H1 (cell line): Measurements from ENCODE around the gene DLX2. TPM values are rescaled to one million over a fixed set of nuclear protein-coding genes. Genes with fewer than 3 reads are reported as not detected.

Experiments used
- CTCF ChIA-PET: fragments of 300-600 bp; sonication (Branson Sonifier 250); formaldehyde crosslinking; loops from one replicate; lab custom pipeline; 2021; ENCODE audit not compliant: partially characterized antibody; lab: Charles Lee
- POLR2A ChIA-PET: fragments of 300-600 bp; sonication (Branson Sonifier 250); formaldehyde crosslinking; loops from one replicate; lab custom pipeline; 2021; ENCODE audit warnings: inconsistent platforms; ENCODE audit not compliant: partially characterized antibody; lab: Charles Lee
- DNase-seq, 2 experiments: peaks; one replicate each; pipeline versions ENCODE4 v3.0.0 to v3.0.0-alpha.2; 2010 to 2022; ENCODE audit warnings: low spot score in 2 of 2, low read depth in 1 of 2, mixed read lengths in 1 of 2
- FAIRE-seq: peaks from 2 replicates; lab custom pipeline; 2011; peaks lifted over from hg19 to GRCh38; lab: Jason Lieb, UNC
- H2AFZ ChIP-seq: 2 replicates; pipeline ENCODE4 v1.8.1; 2012; ENCODE audit warnings: low read length, inconsistent platforms
- H2AK5ac ChIP-seq: 2 replicates; pipeline ENCODE4 v1.6.1; 2013; ENCODE audit warnings: low read depth, low read length
- H2BK120ac ChIP-seq: replicated peaks from 2 replicates; pipeline ENCODE3; 2013; ENCODE audit warnings: low read depth, low read length, inconsistent platforms
- H2BK12ac ChIP-seq: 2 replicates; pipeline ENCODE4 v1.6.1; 2013; ENCODE audit warnings: low read depth, low read length
- H2BK15ac ChIP-seq: 2 replicates; pipeline ENCODE4 v1.6.1; 2013; ENCODE audit warnings: low read length
- H2BK20ac ChIP-seq: 2 replicates; pipeline ENCODE4 v1.6.1; 2013; ENCODE audit warnings: low read length
- H2BK5ac ChIP-seq: 2 replicates; pipeline ENCODE4 v1.6.1; 2013; ENCODE audit warnings: low read depth, low read length
- H3K14ac ChIP-seq: 2 replicates; pipeline ENCODE4 v1.6.1; 2013; ENCODE audit warnings: inconsistent platforms; ENCODE audit not compliant: insufficient read length
- H3K18ac ChIP-seq: 2 replicates; pipeline ENCODE4 v1.6.1; 2013; ENCODE audit warnings: low read length; ENCODE audit errors: extremely low read depth
- H3K23ac ChIP-seq: 2 replicates; pipeline ENCODE4 v1.6.1; 2013; ENCODE audit warnings: inconsistent platforms; ENCODE audit not compliant: insufficient read length
- H3K23me2 ChIP-seq: 2 replicates; pipeline ENCODE4 v1.6.1; 2013; ENCODE audit warnings: low read depth, low read length
- H3K27ac ChIP-seq: 2 replicates; pipeline ENCODE4 v1.6.1; 2011; ENCODE audit warnings: low read depth, low read length, inconsistent platforms
- H3K27me3 ChIP-seq, 4 experiments: replicated peaks in 1 of 4; 1 replicate in 1 of 4; 2 replicates in 3 of 4; pipeline versions ENCODE4 v1.6.1 to v1.8.1; 2011 to 2013; ENCODE audit warnings: low read length in 3 of 4, mild to moderate bottlenecking in 3 of 4, inconsistent platforms in 2 of 4, mixed read lengths in 2 of 4, moderate library complexity in 1 of 4; ENCODE audit not compliant: control insufficient read depth in 3 of 4, insufficient read depth in 3 of 4; ENCODE audit errors: extremely low read depth in 1 of 4
- H3K36me3 ChIP-seq, 4 experiments: 2 replicates each; pipeline versions ENCODE4 v1.6.1 to v1.8.1; 2011 to 2013; ENCODE audit warnings: mild to moderate bottlenecking in 4 of 4, low read length in 3 of 4, moderate library complexity in 2 of 4, control low read depth in 1 of 4, inconsistent platforms in 1 of 4; ENCODE audit not compliant: insufficient read depth in 4 of 4, control insufficient read depth in 2 of 4
- H3K4ac ChIP-seq: replicated peaks from 2 replicates; pipeline ENCODE3; 2013; ENCODE audit warnings: low read length, low read depth, mixed read lengths, inconsistent platforms; ENCODE audit not compliant: insufficient read length
- H3K4me1 ChIP-seq, 4 experiments: replicated peaks in 1 of 4; 1 replicate in 1 of 4; 2 replicates in 3 of 4; pipeline versions ENCODE4 v1.6.1 to v1.8.1; 2011 to 2013; ENCODE audit warnings: low read length in 3 of 4, inconsistent platforms in 2 of 4, mixed read lengths in 1 of 4; ENCODE audit not compliant: insufficient read depth in 4 of 4, control insufficient read depth in 3 of 4
- H3K4me2 ChIP-seq, 2 experiments: 2 replicates each; pipeline versions ENCODE4 v1.6.1 to v1.8.1; 2011 to 2013; ENCODE audit warnings: low read depth in 2 of 2, low read length in 2 of 2, control low read depth in 1 of 2, inconsistent platforms in 1 of 2, mild to moderate bottlenecking in 1 of 2; ENCODE audit not compliant: insufficient read depth in 1 of 2
- H3K4me3 ChIP-seq, 4 experiments: fragments of 200-600, 300-600 bp in 1 of 4; sonication (generic), shearing (Covaris generic), sonication (Bioruptor Twin) in 1 of 4; 2 replicates each; pipeline versions ENCODE4 v1.5.1 to v1.8.1; 2011 to 2016; ENCODE audit warnings: low read length in 4 of 4, low read depth in 3 of 4, control low read depth in 2 of 4, inconsistent platforms in 2 of 4, mild to moderate bottlenecking in 2 of 4, mixed read lengths in 1 of 4, moderate library complexity in 1 of 4; ENCODE audit not compliant: insufficient read depth in 2 of 4; ENCODE audit errors: extremely low read depth in 1 of 4
- H3K56ac ChIP-seq: replicated peaks from 2 replicates; pipeline ENCODE3; 2013; ENCODE audit warnings: low read depth, mild to moderate bottlenecking, mixed read lengths, low read length, inconsistent platforms; ENCODE audit not compliant: insufficient read length
- H3K79me1 ChIP-seq: 2 replicates; pipeline ENCODE4 v1.6.1; 2013; ENCODE audit warnings: low read depth, low read length, control low read depth
- H3K79me2 ChIP-seq, 2 experiments: 2 replicates each; pipeline versions ENCODE4 v1.6.1 to v1.8.1; 2012 to 2013; ENCODE audit warnings: low read length in 2 of 2, mild to moderate bottlenecking in 2 of 2, inconsistent platforms in 1 of 2; ENCODE audit not compliant: insufficient read depth in 2 of 2, control insufficient read depth in 1 of 2
- H3K9ac ChIP-seq, 4 experiments: replicated peaks in 1 of 4; 1 replicate in 1 of 4; 2 replicates in 3 of 4; pipeline versions ENCODE4 v1.6.1 to v1.8.1; 2011 to 2013; ENCODE audit warnings: low read depth in 3 of 4, low read length in 3 of 4, control low read depth in 2 of 4, mild to moderate bottlenecking in 2 of 4, moderate library complexity in 2 of 4, inconsistent platforms in 1 of 4; ENCODE audit errors: extremely low read depth in 1 of 4
- H3K9me3 ChIP-seq, 2 experiments: 2 replicates each; pipeline versions ENCODE4 v1.6.1 to v1.8.1; 2012 to 2013; ENCODE audit warnings: mild to moderate bottlenecking in 2 of 2, moderate library complexity in 2 of 2, control low read depth in 1 of 2, inconsistent platforms in 1 of 2, low read depth in 1 of 2, low read length in 1 of 2, mixed read lengths in 1 of 2; ENCODE audit not compliant: insufficient read depth in 2 of 2
- H4K20me1 ChIP-seq, 2 experiments: replicated peaks in 1 of 2; 2 replicates each; pipeline versions ENCODE3 to v1.8.1; 2011 to 2013; ENCODE audit warnings: inconsistent platforms in 2 of 2, low read length in 2 of 2, mild to moderate bottlenecking in 1 of 2; ENCODE audit not compliant: insufficient read depth in 2 of 2, control insufficient read depth in 1 of 2
- H4K5ac ChIP-seq: 2 replicates; pipeline ENCODE4 v1.6.1; 2013; ENCODE audit warnings: low read length, low read depth, mixed read lengths, inconsistent platforms; ENCODE audit not compliant: insufficient read length
- H4K8ac ChIP-seq: 2 replicates; pipeline ENCODE4 v1.8.0; 2013; ENCODE audit warnings: mild to moderate bottlenecking, moderate library complexity, low read length, inconsistent platforms; ENCODE audit not compliant: insufficient read depth; ENCODE audit errors: extremely low read depth
- H4K91ac ChIP-seq: replicated peaks from 2 replicates; pipeline ENCODE3; 2013; ENCODE audit warnings: low read length, mixed read lengths, inconsistent platforms; ENCODE audit not compliant: insufficient read length
- BACH1 ChIP-seq: IDR thresholded peaks from 2 replicates; pipeline ENCODE4 v1.6.1; 2012; ENCODE audit warnings: low read length, improper control_type of control experiment
- HDAC6 ChIP-seq: IDR thresholded peaks from one replicate; pipeline ENCODE4 v1.7.1; 2012; ENCODE audit warnings: low read depth, mild to moderate bottlenecking, inconsistent platforms, low read length, moderate library complexity
- KDM1A ChIP-seq: fragments of 200-600, 300-600 bp; sonication (generic); IDR thresholded peaks from 2 replicates; pipeline ENCODE4 v1.7.1; 2016; ENCODE audit warnings: mild to moderate bottlenecking, low read length, borderline replicate concordance
- KDM5A ChIP-seq: fragments of 200-600 bp; IDR thresholded peaks from 2 replicates; pipeline ENCODE4 v1.7.1; 2012; ENCODE audit warnings: mild to moderate bottlenecking, low read length, inconsistent platforms, mixed read lengths
- TBP ChIP-seq: IDR thresholded peaks from 2 replicates; pipeline ENCODE4 v1.6.1; 2011; ENCODE audit warnings: low read depth, low read length, improper control_type of control experiment
- whole genome bisulfite sequencing, 2 experiments: shearing (Covaris generic) in 1 of 2; methylation state at CpG; one replicate each; pipeline versions ENCODE4 v1.1.6 to v1.1.7; 2013 to 2015; ENCODE audit warnings: low lambda C conversion rate in 2 of 2, mixed read lengths in 2 of 2, inconsistent platforms in 1 of 2, low coverage in 1 of 2, missing lambda C conversion rate in 1 of 2; ENCODE audit not compliant: insufficient replicate concordance in 2 of 2, insufficient coverage in 1 of 2, insufficient read length in 1 of 2; ENCODE audit errors: extremely low coverage in 1 of 2, missing lambda C conversion rate in 1 of 2; 5-methylcytosine and 5-hydroxymethylcytosine counted together
- polyA plus RNA-seq, 7 experiments: library from polyadenylated mRNA; depleted of rRNA in 3 of 7; stranded (reverse) in 5 of 7; unstranded in 2 of 7; fragments of >200 nt in 5 of 7; fragments of 200-250 nt in 2 of 7; gene quantifications; 1 replicate in 5 of 7; 2 replicates in 1 of 7; 4 replicates in 1 of 7; pipeline versions ENCODE4 v1.2.1 to v1.2.3, GENCODE V29; 2011 to 2013; ENCODE audit warnings: missing spikeins in 2 of 7, mixed read lengths in 2 of 7
- total RNA-seq: library from RNA; stranded (reverse); fragmentation: NEBNext Ultra II Directional; extraction: Animal tissue kit (Norgen Biotek cat#: 25700); gene quantifications from 2 replicates; pipeline ENCODE4 v1.2.1, GENCODE V29; 2021

Gene DLX2
- total and polyA plus RNA-seq, 2 of the 8 experiments (the other 6 are each of a cell fraction or from before 2014, with no cell fraction given) = 0.45 TPM; not detected in 1

GRCh38 chr2:172120118-172120517 is 17.4 kb upstream of the DLX2 start:
- H3K79me2 ChIP-seq = no peaks in the 10 kb centered on the region
- no peaks in the 10 kb centered on the region; a peak in 1 of 7 replicates for H3K27me3 ChIP-seq
- WGBS, 2 experiments = 93% methylated on average over 2 of the region's 2 CpGs; no CpG with 5 or more reads in 1 of the 2 experiments
- no peak overlapping the region for H3K4me2 ChIP-seq
- TF ChIP-seq HDAC6 (no peak), BACH1 (no peak), TBP (no peak), KDM5A (no peak), KDM1A (no peak)
- no peak overlapping the region for H3K4ac ChIP-seq
- no peak overlapping the region for H4K91ac ChIP-seq
- H2AK5ac ChIP-seq = no peak overlapping the region
- no peak overlapping the region for H2BK5ac ChIP-seq
- peaks cover 0 to 3% of the 10 kb centered on the region in 2 experiments for H4K20me1 ChIP-seq
- no peak overlapping the region for H4K8ac ChIP-seq
- H3K56ac ChIP-seq = no peak overlapping the region
- POLR2A ChIA-PET = no interaction called here
- H3K4me1 ChIP-seq = no peaks in the 10 kb centered on the region
- H2BK120ac ChIP-seq = no peak overlapping the region
- H3K9me3 ChIP-seq = no peaks in the 10 kb centered on the region
- H3K27ac ChIP-seq = no peak overlapping the region
- H4K5ac ChIP-seq = no peak overlapping the region
- FAIRE-seq (no peak), DNase-seq (no peak)
- H3K4me3 ChIP-seq = no peak overlapping the region
- H3K18ac ChIP-seq = no peak overlapping the region
- no peaks in the 10 kb centered on the region for H3K23me2 ChIP-seq
- no peak overlapping the region for H3K23ac ChIP-seq
- no peak overlapping the region for H2BK15ac ChIP-seq
- CTCF ChIA-PET = interaction anchor here (0.6 to 1.9 kb wide), 8 partner anchors 13 to 687 kb away, joined by 3 to 7 read pairs (median 4); no protein-coding TSS in a partner anchor
- H2BK12ac ChIP-seq = no peak overlapping the region
- no peak overlapping the region for H3K9ac ChIP-seq
- H2AFZ ChIP-seq = no peak overlapping the region
- no peak overlapping the region for H2BK20ac ChIP-seq
- H3K79me1 ChIP-seq = no peaks in the 10 kb centered on the region
- H3K14ac ChIP-seq = no peak overlapping the region
- no peaks in the 10 kb centered on the region for H3K36me3 ChIP-seq
